K562 (cell line): ENCODE data around the gene FAM169A. TPM values are rescaled to one million over a fixed set of nuclear protein-coding genes. Genes with fewer than 3 reads are reported as not detected.
"Not testable (repeated sequence)": the region's sequence is repeated elsewhere in the genome, so short reads cannot be mapped to it uniquely, and the experiment has no call there.

Experiments used
- ATAC-seq: fragments of 200-7000 bp; cut with Tn5 transposase; 3 replicates; pipeline ENCODE4 v1.9.1; 2020; ENCODE audit warnings: moderate library complexity
- BruUV-seq: library from RNA; stranded (reverse); fragments of 400-500 nt; replicated peaks from 2 replicates; lab custom pipeline; 2021; lab: Mats Ljungman, UMichigan
- CTCF ChIA-PET: fragments of 300-600 bp; formaldehyde crosslinking; extraction: SDS; loops from one replicate; lab custom pipeline; 2021; ENCODE audit warnings: low intra/inter-chr PET ratio; lab: Yijun Ruan, JAX
- POLR2A ChIA-PET: fragments of 300-600, 350-650 bp; sonication (Branson Sonifier 250); formaldehyde crosslinking; extraction: SDS; loops from one replicate; lab custom pipeline; 2021; ENCODE audit warnings: antibody characterized with exemption, inconsistent platforms; lab: Yijun Ruan, JAX
- DNase-seq, 4 experiments: peaks; one replicate each; pipeline versions ENCODE4 v3.0.0 to v3.0.0-alpha.2; 2011 to 2018; ENCODE audit warnings: low spot score in 3 of 4, mixed read lengths in 3 of 4; ENCODE audit errors: extremely low read depth in 1 of 4
- FAIRE-seq: peaks from 2 replicates; lab custom pipeline; 2011; peaks lifted over from hg19 to GRCh38; lab: Jason Lieb, UNC
- H2AFZ ChIP-seq: 2 replicates; pipeline ENCODE4 v1.6.0; 2011; ENCODE audit warnings: low read depth, low read length, control low read depth, inconsistent platforms
- H3K27ac ChIP-seq: fragments of 200-600 bp; 3 replicates; pipeline ENCODE4 v1.8.0; 2011; ENCODE audit warnings: low read depth, mild to moderate bottlenecking, control low read depth, inconsistent platforms, low read length, moderate library complexity, mixed read lengths; ENCODE audit errors: extremely low read depth
- H3K27me3 ChIP-seq, 2 experiments: fragments of 300-600 bp in 1 of 2; 2 replicates in 1 of 2; 3 replicates in 1 of 2; pipeline versions ENCODE4 v1.6.0 to v1.8.0; 2011; ENCODE audit warnings: inconsistent platforms in 2 of 2, low read length in 2 of 2, mild to moderate bottlenecking in 1 of 2, mixed read lengths in 1 of 2, moderate library complexity in 1 of 2; ENCODE audit not compliant: control insufficient read depth in 2 of 2, insufficient read depth in 2 of 2
- H3K36me3 ChIP-seq: fragments of 300-600 bp; 3 replicates; pipeline ENCODE4 v1.8.0; 2011; ENCODE audit warnings: mild to moderate bottlenecking, low read length, inconsistent platforms; ENCODE audit not compliant: control insufficient read depth, insufficient read depth
- H3K4me1 ChIP-seq, 2 experiments: fragments of 200-600 bp in 1 of 2; replicated peaks in 1 of 2; 2 replicates in 1 of 2; 3 replicates in 1 of 2; pipeline versions ENCODE4 v1.5.1 to v1.8.0; 2011; ENCODE audit warnings: inconsistent platforms in 2 of 2, low read length in 2 of 2, mild to moderate bottlenecking in 1 of 2, mixed read lengths in 1 of 2, moderate library complexity in 1 of 2; ENCODE audit not compliant: control insufficient read depth in 2 of 2, insufficient read depth in 2 of 2
- H3K4me2 ChIP-seq: 2 replicates; pipeline ENCODE4 v1.6.1; 2011; ENCODE audit warnings: low read length, control low read depth, inconsistent platforms, mixed read lengths; ENCODE audit not compliant: insufficient read depth
- H3K4me3 ChIP-seq: fragments of 200-600 bp; sonication (generic), shearing (Covaris generic); 2 replicates; pipeline ENCODE4 v1.5.1; 2016; ENCODE audit warnings: control low read depth, inconsistent platforms
- H3K79me2 ChIP-seq: fragments of 200-600 bp; 3 replicates; pipeline ENCODE4 v1.8.0; 2011; ENCODE audit warnings: low read length, inconsistent platforms; ENCODE audit not compliant: control insufficient read depth, insufficient read depth
- H3K9ac ChIP-seq, 2 experiments: 2 replicates each; pipeline versions ENCODE4 v1.6.0 to v1.6.1; 2011; ENCODE audit warnings: low read depth in 2 of 2, low read length in 2 of 2, control low read depth in 1 of 2, inconsistent platforms in 1 of 2, mild to moderate bottlenecking in 1 of 2, mixed read lengths in 1 of 2; ENCODE audit not compliant: insufficient read depth in 1 of 2
- H3K9me1 ChIP-seq: one replicate; pipeline ENCODE4 v1.6.0; 2011; ENCODE audit warnings: inconsistent platforms, mild to moderate bottlenecking, low read length, moderate library complexity; ENCODE audit not compliant: control insufficient read depth, insufficient read depth
- H3K9me3 ChIP-seq: replicated peaks from 2 replicates; pipeline ENCODE4 v1.5.1; 2011; ENCODE audit warnings: low read depth, low read length, inconsistent platforms; ENCODE audit not compliant: control insufficient read depth, insufficient read depth
- H4K20me1 ChIP-seq: replicated peaks from 2 replicates; pipeline ENCODE4 v1.6.1; 2011; ENCODE audit warnings: low read length, inconsistent platforms, mixed read lengths; ENCODE audit not compliant: control insufficient read depth, insufficient read depth
- EGR1 ChIP-seq: fragments of 450-650 bp; conservative IDR thresholded peaks from 2 replicates; pipeline ENCODE4 v1.6.1; 2017; ENCODE audit warnings: mild to moderate bottlenecking
- IFI16 ChIP-seq: fragments of 250-450 bp; sonication (Bioruptor Pico); IDR thresholded peaks from 2 replicates; pipeline ENCODE4 v2.1.2; 2022; ENCODE audit warnings: mild to moderate bottlenecking, inconsistent platforms
- RBM34 ChIP-seq: fragments of 200-400 bp; formaldehyde crosslinking; IDR thresholded peaks from 2 replicates; pipeline ENCODE4 v1.6.1; 2018; ENCODE audit warnings: low read length, borderline replicate concordance; ENCODE audit not compliant: insufficient read depth
- RFX1 ChIP-seq: fragments of 450-650 bp; IDR thresholded peaks from 2 replicates; pipeline ENCODE4 v1.6.1; 2016; ENCODE audit warnings: mild to moderate bottlenecking, moderate library complexity
- SMAD2 ChIP-seq: fragments of 150-350 bp; IDR thresholded peaks from 2 replicates; pipeline ENCODE4 v1.6.1; 2014; ENCODE audit warnings: low read depth, mild to moderate bottlenecking, low read length
- TEAD2 ChIP-seq: fragments of 450-650 bp; IDR thresholded peaks from 2 replicates; pipeline ENCODE4 v1.6.1; 2016; ENCODE audit warnings: missing genetic modification characterization, control low read depth, missing compliant biosample characterization
- ZNF561 ChIP-seq: fragments of 450-650 bp; formaldehyde crosslinking; conservative IDR thresholded peaks from 2 replicates; pipeline ENCODE4 v1.4.0; 2020; ENCODE audit warnings: mild to moderate bottlenecking, moderate library complexity
- ZNF584 ChIP-seq: fragments of 200-800 bp; sonication (Bioruptor generic); IDR thresholded peaks from 2 replicates; pipeline ENCODE4 v1.6.1; 2016; ENCODE audit warnings: low read depth, mild to moderate bottlenecking, missing genetic modification characterization, missing compliant biosample characterization
- WGBS: fragments of 100-300 bp; shearing (Covaris generic); methylation state at CpG from one replicate; pipeline ENCODE4 v1.1.6; 2016; ENCODE audit warnings: low coverage, mixed read lengths; ENCODE audit not compliant: insufficient coverage; ENCODE audit errors: missing lambda C conversion rate; 5-methylcytosine and 5-hydroxymethylcytosine counted together
- in situ Hi-C: fragments of 300-500 bp; cut with MboI; formaldehyde crosslinking; loops from 4 replicates; pipeline ENCODE4 v1.15.0; 2018; ENCODE audit warnings: inconsistent platforms, mixed read lengths
- intact Hi-C: fragments of 100-400 bp; cut with micrococcal nuclease; formaldehyde crosslinking; loops from 2 replicates; pipeline ENCODE4 v1.14.2; 2022
- polyA plus RNA-seq, 8 experiments: library from polyadenylated mRNA; depleted of rRNA in 4 of 8; stranded (reverse) in 5 of 8; unstranded in 3 of 8; fragments of >200 nt; fragmentation: Nextera tagmentation in 2 of 8; fragmentation: Illumina TruSeq in 1 of 8; extraction: Ambion mirVana in 2 of 8; extraction: Trizol in 1 of 8; gene quantifications; 2 replicates each; pipeline versions ENCODE4 v1.2.1 to v1.2.3, GENCODE V29; 2011 to 2014; ENCODE audit warnings: inconsistent platforms in 1 of 8, missing spikeins in 1 of 8
- total RNA-seq, 7 experiments: library from RNA; depleted of rRNA in 6 of 7; stranded (reverse); fragments of >200 nt in 6 of 7; fragmentation: Illumina TruSeq in 2 of 7; extraction: Trizol in 2 of 7; gene quantifications; 2 replicates each; pipeline versions ENCODE4 v1.2.1 to v1.2.3, GENCODE V29; 2011 to 2021; ENCODE audit warnings: low replicate concordance in 1 of 7
- TF ChIP-seq, protein P1 (sequence below): fragments of 150-350 bp; IDR thresholded peaks from 2 replicates; pipeline ENCODE4 v1.6.1; 2014; ENCODE audit warnings: low read depth, mild to moderate bottlenecking, low read length, borderline replicate concordance
- TF ChIP-seq, protein P2 (sequence below), 2 experiments: fragments of 450-650 bp in 1 of 2; sonication (generic) in 1 of 2; formaldehyde crosslinking in 1 of 2; IDR thresholded peaks in 1 of 2; conservative IDR thresholded peaks in 1 of 2; 2 replicates each; pipeline versions ENCODE4 v1.6.1 to v1.8.1; 2016 to 2023; ENCODE audit warnings: mild to moderate bottlenecking in 2 of 2, moderate library complexity in 2 of 2, inconsistent platforms in 1 of 2, missing genetic modification reagents in 1 of 2
- TF ChIP-seq, protein P3 (sequence below): fragments of 250-450 bp; sonication (Bioruptor Pico); IDR thresholded peaks from 2 replicates; pipeline ENCODE4 v1.8.0; 2022; ENCODE audit warnings: moderate library complexity, mild to moderate bottlenecking, inconsistent platforms

Gene FAM169A
- total and polyA plus RNA-seq, 9 of the 15 experiments (the other 6 are each of a cell fraction or from before 2014, with no cell fraction given), result 0.01 to 0.04 TPM; not detected in 7

DNA sequence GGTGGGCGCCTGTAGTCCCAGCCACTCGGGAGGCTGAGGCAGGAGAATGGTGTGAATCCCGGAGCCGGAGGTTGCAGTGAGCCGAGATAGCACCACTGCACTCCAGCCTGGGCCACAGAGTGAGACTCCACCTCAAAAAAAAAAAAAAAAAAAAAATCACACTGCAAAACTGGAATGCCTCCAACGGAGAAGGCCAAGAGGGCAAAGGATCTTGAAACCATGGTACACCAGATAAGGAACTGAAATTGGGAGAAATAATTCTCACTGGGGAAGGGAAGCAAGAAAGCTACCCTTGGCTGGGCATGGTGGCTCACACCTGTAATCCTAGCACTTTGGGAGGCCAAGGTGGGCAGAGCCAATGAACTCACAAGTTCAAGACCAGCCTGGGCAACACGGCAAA is 9.2 kb downstream of the FAM169A start:
- H2AFZ ChIP-seq, CTCF ChIA-PET, in situ Hi-C loops, H3K27ac ChIP-seq, H3K9ac ChIP-seq, FAIRE-seq, H3K4me2 ChIP-seq, H3K36me3 ChIP-seq, H3K4me1 ChIP-seq, DNase-seq, ATAC-seq, H3K9me1 ChIP-seq, H3K27me3 ChIP-seq, H3K4me3 ChIP-seq, H3K79me2 ChIP-seq, BruUV-seq, H3K9me3 ChIP-seq, POLR2A ChIA-PET, intact Hi-C loops, H4K20me1 ChIP-seq: not testable (repeated sequence)
- 3% methylated on average over 6 of the region's 7 CpGs for WGBS

DNA sequence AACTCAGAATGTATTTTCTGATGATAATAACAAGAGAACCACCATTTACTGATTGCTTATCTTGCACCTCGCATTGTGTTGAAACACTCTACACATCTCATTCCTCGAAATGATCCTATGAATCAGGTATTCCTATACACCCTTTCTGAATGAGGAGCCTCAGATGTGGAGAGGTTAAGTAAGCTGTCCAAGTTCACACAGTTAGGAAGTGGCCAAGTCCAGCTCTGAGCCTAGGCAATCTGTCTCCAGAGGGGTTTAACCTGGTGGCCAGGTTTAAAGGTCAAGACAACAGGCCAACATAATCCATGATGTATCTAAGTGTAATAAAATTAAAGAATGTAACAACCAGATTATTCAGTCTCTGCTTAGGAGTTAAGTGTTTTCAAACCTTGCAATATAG is 12.9 kb downstream of the FAM169A start:
- Histone ChIP-seq H3K4me3 (no peak overlapping the region), H3K9ac (no peak overlapping the region), H3K36me3 (no peaks in the 10 kb centered on the region), H3K9me1 (no peaks in the 10 kb centered on the region), H3K27me3 (peaks cover 0 to 8% of the 10 kb centered on the region in 2 experiments; a peak in 2 of 5 replicates), H3K9me3 (no peaks in the 10 kb centered on the region), H3K27ac (no peak overlapping the region), H3K4me1 (no peaks in the 10 kb centered on the region), H3K4me2 (no peak overlapping the region), H4K20me1 (no peaks in the 10 kb centered on the region), H2AFZ (no peak overlapping the region), H3K79me2 (no peaks in the 10 kb centered on the region)
- ATAC-seq (no peak), DNase-seq (no peak), FAIRE-seq (no peak)
- no TSS peak for BruUV-seq
- ChIA-PET POLR2A (no interaction called here), CTCF (no interaction called here)
- in situ Hi-C loops (no loop called here), intact Hi-C loops (no loop called here)
- WGBS, result 0% methylated on average over 2 of the region's 2 CpGs
- TF ChIP-seq, protein P1, sequence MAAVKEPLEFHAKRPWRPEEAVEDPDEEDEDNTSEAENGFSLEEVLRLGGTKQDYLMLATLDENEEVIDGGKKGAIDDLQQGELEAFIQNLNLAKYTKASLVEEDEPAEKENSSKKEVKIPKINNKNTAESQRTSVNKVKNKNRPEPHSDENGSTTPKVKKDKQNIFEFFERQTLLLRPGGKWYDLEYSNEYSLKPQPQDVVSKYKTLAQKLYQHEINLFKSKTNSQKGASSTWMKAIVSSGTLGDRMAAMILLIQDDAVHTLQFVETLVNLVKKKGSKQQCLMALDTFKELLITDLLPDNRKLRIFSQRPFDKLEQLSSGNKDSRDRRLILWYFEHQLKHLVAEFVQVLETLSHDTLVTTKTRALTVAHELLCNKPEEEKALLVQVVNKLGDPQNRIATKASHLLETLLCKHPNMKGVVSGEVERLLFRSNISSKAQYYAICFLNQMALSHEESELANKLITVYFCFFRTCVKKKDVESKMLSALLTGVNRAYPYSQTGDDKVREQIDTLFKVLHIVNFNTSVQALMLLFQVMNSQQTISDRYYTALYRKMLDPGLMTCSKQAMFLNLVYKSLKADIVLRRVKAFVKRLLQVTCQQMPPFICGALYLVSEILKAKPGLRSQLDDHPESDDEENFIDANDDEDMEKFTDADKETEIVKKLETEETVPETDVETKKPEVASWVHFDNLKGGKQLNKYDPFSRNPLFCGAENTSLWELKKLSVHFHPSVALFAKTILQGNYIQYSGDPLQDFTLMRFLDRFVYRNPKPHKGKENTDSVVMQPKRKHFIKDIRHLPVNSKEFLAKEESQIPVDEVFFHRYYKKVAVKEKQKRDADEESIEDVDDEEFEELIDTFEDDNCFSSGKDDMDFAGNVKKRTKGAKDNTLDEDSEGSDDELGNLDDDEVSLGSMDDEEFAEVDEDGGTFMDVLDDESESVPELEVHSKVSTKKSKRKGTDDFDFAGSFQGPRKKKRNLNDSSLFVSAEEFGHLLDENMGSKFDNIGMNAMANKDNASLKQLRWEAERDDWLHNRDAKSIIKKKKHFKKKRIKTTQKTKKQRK, result no peak
- TF ChIP-seq SMAD2 (no peak), RFX1 (no peak), RBM34 (no peak), IFI16 (CRISPR knock-in tag) (no peak), EGR1 (no peak), ZNF561 (CRISPR knock-in tag) (no peak), ZNF584 (CRISPR knock-in tag) (no peak), TEAD2 (no peak)
- TF ChIP-seq, protein P2, sequence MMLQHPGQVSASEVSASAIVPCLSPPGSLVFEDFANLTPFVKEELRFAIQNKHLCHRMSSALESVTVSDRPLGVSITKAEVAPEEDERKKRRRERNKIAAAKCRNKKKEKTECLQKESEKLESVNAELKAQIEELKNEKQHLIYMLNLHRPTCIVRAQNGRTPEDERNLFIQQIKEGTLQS (IDR thresholded peaks at IDR 0.05), result no peak
- TF ChIP-seq, protein P2 (CRISPR knock-in tag; conservative IDR thresholded peaks at IDR 0.05), result no peak
- TF ChIP-seq, protein P3, sequence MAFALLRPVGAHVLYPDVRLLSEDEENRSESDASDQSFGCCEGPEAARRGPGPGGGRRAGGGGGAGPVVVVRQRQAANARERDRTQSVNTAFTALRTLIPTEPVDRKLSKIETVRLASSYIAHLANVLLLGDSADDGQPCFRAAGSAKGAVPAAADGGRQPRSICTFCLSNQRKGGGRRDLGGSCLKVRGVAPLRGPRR, result no peak
